ENCODE results near the gene ERC2. TPM values are rescaled to one million over a fixed set of nuclear protein-coding genes. Genes with fewer than 3 reads are reported as not detected.

Gene ERC2
- polyA plus RNA-seq, 2 of the 4 experiments (the other 2 are of a cell fraction): 0.16 TPM; not detected in 1

- DNase-seq (ENCODE audit: low read depth in 1 of 2, low spot score in 1 of 2) (no peak), FAIRE-seq (no peak)
- WGBS (ENCODE audit: missing lambda C conversion rate): 41% methylated on average over 5 of the region's 5 CpGs
Observed at GRCh38 chr3:55895897-55896566, 572.2 kb downstream of the ERC2 start.

GRCh38 chr3:55894605-55895004 is 573.7 kb downstream of the ERC2 start:
- Histone ChIP-seq H3K4me1 (no peaks in the 10 kb centered on the region), H3K27ac (no peak overlapping the region), H3K4me3 (no peak overlapping the region), H3K4me2 (no peak overlapping the region), H3K9me3 (no peaks in the 10 kb centered on the region)
- WGBS (ENCODE audit: missing lambda C conversion rate): 21% methylated on average over 2 of the region's 2 CpGs
- FAIRE-seq (no peak), DNase-seq (ENCODE audit: low read depth in 1 of 2, low spot score in 1 of 2) (no peak), ATAC-seq (no peak)
- CTCF ChIA-PET: no interaction called here
- POLR2A ChIA-PET: no interaction called here
- TF ChIP-seq KDM5A (IDR thresholded peaks at IDR 0.05) (no peak), HOXB5 (CRISPR knock-in tag; IDR thresholded peaks at IDR 0.05) (no peak), EHF (CRISPR knock-in tag; IDR thresholded peaks at IDR 0.05) (no peak), ZNF302 (CRISPR knock-in tag; IDR thresholded peaks at IDR 0.05) (no peak)

More at GRCh38 chr3:55895897-55896566, 572.2 kb downstream of the ERC2 start:
- Histone ChIP-seq H3K27ac (no peak overlapping the region), H3K4me1 (no peaks in the 10 kb centered on the region), H3K9me3 (no peaks in the 10 kb centered on the region), H3K4me3 (no peak overlapping the region), H3K4me2 (no peak overlapping the region)
- no peak for ATAC-seq
- ChIA-PET CTCF (no interaction called here), POLR2A (no interaction called here)
- TF ChIP-seq EHF (CRISPR knock-in tag; IDR thresholded peaks at IDR 0.05): no peak
- TF ChIP-seq RARB (CRISPR knock-in tag; IDR thresholded peaks at IDR 0.05): no peak

- 5% methylated on average over 4 of the region's 4 CpGs for WGBS (ENCODE audit: missing lambda C conversion rate)
- Histone ChIP-seq H3K4me2 (no peak overlapping the region), H3K4me1 (no peaks in the 10 kb centered on the region), H3K27ac (no peak overlapping the region), H3K4me3 (no peak overlapping the region), H3K9me3 (no peaks in the 10 kb centered on the region)
- ChIA-PET POLR2A (no interaction called here), CTCF (no interaction called here)
- DNase-seq (ENCODE audit: low read depth in 1 of 2, low spot score in 1 of 2) (no peak), ATAC-seq (no peak), FAIRE-seq (no peak)
- TF ChIP-seq HOXB13 (CRISPR knock-in tag; IDR thresholded peaks at IDR 0.05; ENCODE audit: low read depth) (no peak), MAZ (IDR thresholded peaks at IDR 0.05; ENCODE audit: borderline replicate concordance, low read depth, low read length) (no peak), ELK1 (IDR thresholded peaks at IDR 0.05; ENCODE audit: low read depth, low read length) (no peak), HOXB5 (CRISPR knock-in tag; IDR thresholded peaks at IDR 0.05) (no peak), MAX (IDR thresholded peaks at IDR 0.05) (no peak)
Observed at GRCh38 chr3:55893045-55893664, 575.1 kb downstream of the ERC2 start.

- TF ChIP-seq ZC3H11A (IDR thresholded peaks at IDR 0.05): no peak
- no peak for TF ChIP-seq FOSL2 (IDR thresholded peaks at IDR 0.05)
- no peak for TF ChIP-seq FOSL2 (CRISPR knock-in tag; IDR thresholded peaks at IDR 0.05)
- no peak for TF ChIP-seq KDM1A (IDR thresholded peaks at IDR 0.05; ENCODE audit: low read depth)
- no peak for TF ChIP-seq HOXB13 (CRISPR knock-in tag; IDR thresholded peaks at IDR 0.05; ENCODE audit: low read depth)
- Histone ChIP-seq H3K4me2 (no peak overlapping the region), H3K4me3 (no peak overlapping the region), H3K9me3 (no peaks in the 10 kb centered on the region), H3K4me1 (no peaks in the 10 kb centered on the region), H3K27ac (no peak overlapping the region)
- DNase-seq (ENCODE audit: low read depth in 1 of 2, low spot score in 1 of 2) (no peak), ATAC-seq (no peak), FAIRE-seq (no peak)
- CTCF ChIA-PET: no interaction called here
- WGBS (ENCODE audit: missing lambda C conversion rate): 40% methylated on average over 2 of the region's 2 CpGs
- POLR2A ChIA-PET: no interaction called here
Observed at GRCh38 chr3:55891106-55891505, 577.2 kb downstream of the ERC2 start.

GRCh38 chr3:55888282-55888885 is 579.9 kb downstream of the ERC2 start:
- Histone ChIP-seq H3K4me1 (no peaks in the 10 kb centered on the region; the same call in 2 of the 3 replicates), H3K4me3 (no peak overlapping the region), H3K4me2 (no peak overlapping the region), H3K27ac (no peak overlapping the region), H3K9me3 (no peaks in the 10 kb centered on the region)
- POLR2A ChIA-PET: no interaction called here
- ATAC-seq (no peak), DNase-seq (ENCODE audit: low read depth in 1 of 2, low spot score in 1 of 2) (no peak), FAIRE-seq (no peak)
- 56% methylated on average over 7 of the region's 7 CpGs for WGBS (ENCODE audit: missing lambda C conversion rate)
- CTCF ChIA-PET: interaction anchor here (1.6 kb wide), 1 partner anchor 9 kb away, joined by 5 read pairs; no protein-coding TSS in a partner anchor
- no peak for TF ChIP-seq CTCF (IDR thresholded peaks at IDR 0.05)
- no peak for TF ChIP-seq POLR2A (IDR thresholded peaks at IDR 0.05; ENCODE audit: low read length)
- no peak for TF ChIP-seq HOXA7 (CRISPR knock-in tag; IDR thresholded peaks at IDR 0.05)
- TF ChIP-seq RARB (CRISPR knock-in tag; IDR thresholded peaks at IDR 0.05): no peak
- no peak for TF ChIP-seq ZNF302 (CRISPR knock-in tag; IDR thresholded peaks at IDR 0.05)
- TF ChIP-seq HOXB5 (CRISPR knock-in tag; IDR thresholded peaks at IDR 0.05): no peak
- no peak for TF ChIP-seq KDM5A (IDR thresholded peaks at IDR 0.05)
- no peak for TF ChIP-seq NFE2L2 (conservative IDR thresholded peaks at IDR 0.05; ENCODE audit: low read length)
- no peak for TF ChIP-seq EHF (CRISPR knock-in tag; IDR thresholded peaks at IDR 0.05)
- no peak for TF ChIP-seq E2F6 (IDR thresholded peaks at IDR 0.05; ENCODE audit: borderline replicate concordance, low read depth)
- no peak for TF ChIP-seq NPAS2 (CRISPR knock-in tag; IDR thresholded peaks at IDR 0.05; ENCODE audit: borderline replicate concordance)
- no peak for TF ChIP-seq RAD21 (conservative IDR thresholded peaks at IDR 0.05 in 1 of 2, IDR thresholded peaks at IDR 0.05 in 1 of 2)
- no peak for TF ChIP-seq PHF8 (IDR thresholded peaks at IDR 0.05; ENCODE audit: borderline replicate concordance, low read depth)
- TF ChIP-seq CBX8 (IDR thresholded peaks at IDR 0.05): no peak
